Gastroesophageal sphincter (tissue), 4 donors: ENCODE measurements around the gene COG1. TPM values are rescaled to one million over a fixed set of nuclear protein-coding genes. Genes with fewer than 3 reads are reported as not detected.

Experiments
- ATAC-seq: fragments of 150-250 bp; one replicate; pipeline ENCODE4 v1.9.1; 2016; ENCODE audit warnings: mild to moderate bottlenecking, moderate library complexity
- H3K27ac ChIP-seq, 4 donors: fragments of 200-600 bp; sonication (generic) in 3 of 4; 1 replicate in 3 of 4; 2 replicates in 1 of 4; pipeline ENCODE4 v1.5.1; 2016 to 2019
- H3K27me3 ChIP-seq: fragments of 200-600 bp; sonication (generic); one replicate; pipeline ENCODE4 v1.5.1; 2019
- H3K36me3 ChIP-seq, 2 donors: fragments of 200-600 bp; sonication (generic); one replicate each; pipeline ENCODE4 v1.5.1; 2019; ENCODE audit warnings: control low read depth in 1 of 2
- H3K4me1 ChIP-seq, 3 donors: fragments of 200-600 bp; sonication (generic); 1 replicate in 2 of 3; 2 replicates in 1 of 3; pipeline ENCODE4 v1.5.1; 2016 to 2019; ENCODE audit warnings: control low read depth in 2 of 3
- H3K4me3 ChIP-seq, 2 donors: fragments of 200-600 bp; sonication (generic); one replicate each; pipeline ENCODE4 v1.5.1; 2019; ENCODE audit warnings: mild to moderate bottlenecking in 1 of 2, moderate library complexity in 1 of 2
- H3K9me3 ChIP-seq, 3 donors: fragments of 200-600 bp; sonication (generic); one replicate each; pipeline ENCODE4 v1.5.1; 2017 to 2019; ENCODE audit warnings: control low read depth in 2 of 3
- CTCF ChIP-seq, 4 experiments: fragments of 200-600 bp in 2 of 4; fragments of 450-650 bp in 2 of 4; sonication (generic) in 1 of 4; IDR thresholded peaks; one replicate each; pipeline ENCODE4 v1.5.1; 2017 to 2019; ENCODE audit warnings: antibody characterized with exemption in 4 of 4, mild to moderate bottlenecking in 2 of 4, moderate library complexity in 2 of 4
- EP300 ChIP-seq: sonication (generic); formaldehyde crosslinking; IDR thresholded peaks from one replicate; pipeline ENCODE4 v1.6.1; 2017; ENCODE audit warnings: antibody characterized with exemption, mild to moderate bottlenecking
- POLR2A ChIP-seq, 2 donors: fragments of 450-650 bp; IDR thresholded peaks; one replicate each; pipeline ENCODE4 v1.6.1; 2017; ENCODE audit warnings: antibody characterized with exemption in 2 of 2, mild to moderate bottlenecking in 2 of 2, moderate library complexity in 1 of 2
- POLR2AphosphoS5 ChIP-seq: sonication (generic); formaldehyde crosslinking; IDR thresholded peaks from one replicate; pipeline ENCODE4 v1.6.1; 2017; ENCODE audit warnings: antibody characterized with exemption
- WGBS, 2 donors: methylation state at CpG; one replicate each; pipeline ENCODE4 v1.1.5; 2018; ENCODE audit warnings: low coverage in 1 of 2; 5-methylcytosine and 5-hydroxymethylcytosine counted together
- total RNA-seq, 4 donors: library from RNA; depleted of rRNA; stranded (reverse); fragments of >200 nt; gene quantifications; one replicate each; pipeline ENCODE4 v1.1.0, GENCODE V29; 2016

COG1 gene
- total RNA-seq, 4 donors from 2014 or later = 16.2 to 33.0 (median 27.3) TPM

- no peak for ATAC-seq
- H3K4me3 ChIP-seq = no peak overlapping the region
- 17 to 49% methylated on average over 1 to 5 of the region's 5 CpGs for WGBS, 2 donors
These were observed 35.3 kb upstream of the COG1 start for GRCh38 chr17:73157521-73157890.

GRCh38 chr17:73158133-73158532, 34.7 kb upstream of the COG1 start:
- no peak for TF ChIP-seq POLR2A (IDR thresholded peaks at IDR 0.05)
- TF ChIP-seq CTCF (IDR thresholded peaks at IDR 0.05) = no peak
- no peak for TF ChIP-seq POLR2AphosphoS5
- no peak for TF ChIP-seq EP300

More at GRCh38 chr17:73157521-73157890, 35.3 kb upstream of the COG1 start:
- Histone ChIP-seq H3K9me3 (no peaks in the 10 kb centered on the region), H3K36me3 (no peaks in the 10 kb centered on the region), H3K27ac (no peak overlapping the region), H3K27me3 (peaks cover 57% of the 10 kb centered on the region), H3K4me1 (peaks cover 0 to 9% (median 0%) of the 10 kb centered on the region in 3 donors)
- TF ChIP-seq CTCF (IDR thresholded peaks at IDR 0.05) = no peak
- no peak for TF ChIP-seq POLR2A (IDR thresholded peaks at IDR 0.05)
- no peak for TF ChIP-seq POLR2AphosphoS5
- no peak for TF ChIP-seq EP300

GRCh38 chr17:73160980-73161630, 31.8 kb upstream of the COG1 start:
- ATAC-seq = no peak
- H3K27me3 ChIP-seq = peaks cover 89% of the 10 kb centered on the region

More at GRCh38 chr17:73158133-73158532, 34.7 kb upstream of the COG1 start:
- H3K4me1 ChIP-seq = peaks cover 0 to 9% (median 0%) of the 10 kb centered on the region in 3 donors
- no peaks in the 10 kb centered on the region for H3K36me3 ChIP-seq
- WGBS, 2 donors = 78 to 93% methylated on average over 2 of the region's 2 CpGs
- H3K27ac ChIP-seq = no peak overlapping the region
- no peak for ATAC-seq
- H3K9me3 ChIP-seq = no peaks in the 10 kb centered on the region
- no peak overlapping the region for H3K4me3 ChIP-seq
- peaks cover 59% of the 10 kb centered on the region for H3K27me3 ChIP-seq

GRCh38 chr17:73163043-73163442, 29.8 kb upstream of the COG1 start:
- Histone ChIP-seq H3K9me3 (no peaks in the 10 kb centered on the region), H3K36me3 (no peaks in the 10 kb centered on the region), H3K27ac (no peak overlapping the region), H3K27me3 (peaks cover 92% of the 10 kb centered on the region), H3K4me3 (no peak overlapping the region), H3K4me1 (peaks cover 0 to 29% (median 10%) of the 10 kb centered on the region in 3 donors)
- no peak for TF ChIP-seq POLR2AphosphoS5
- TF ChIP-seq POLR2A (IDR thresholded peaks at IDR 0.05) = no peak
- no peak for TF ChIP-seq EP300
- no peak for TF ChIP-seq CTCF (IDR thresholded peaks at IDR 0.05)
- ATAC-seq = no peak
- WGBS, 2 donors = 30 to 53% methylated on average over 3 to 4 of the region's 8 CpGs

More at GRCh38 chr17:73160980-73161630, 31.8 kb upstream of the COG1 start:
- peaks cover 0 to 26% (median 10%) of the 10 kb centered on the region in 3 donors for H3K4me1 ChIP-seq
- TF ChIP-seq EP300 (no peak), POLR2A (IDR thresholded peaks at IDR 0.05) (no peak), POLR2AphosphoS5 (no peak), CTCF (IDR thresholded peaks at IDR 0.05) (no peak)
- WGBS, 2 donors = no CpG with 5 or more reads among the region's 3 CpGs
- H3K4me3 ChIP-seq = no peak overlapping the region
- H3K36me3 ChIP-seq = no peaks in the 10 kb centered on the region
- no peaks in the 10 kb centered on the region for H3K9me3 ChIP-seq
- no peak overlapping the region for H3K27ac ChIP-seq
